ENCODE data around the gene TMUB2. TPM values are rescaled to one million over a fixed set of nuclear protein-coding genes. Genes with fewer than 3 reads are reported as not detected.
A peak's percentile ranks its signal among the peaks of the same experiment; 100 is the strongest.

TMUB2 gene
- total and polyA plus RNA-seq, 2 donors (not counting 1 experiment from before 2014, with no cell fraction given): 37.3 to 45.4 TPM

- TF ChIP-seq EZH2 (IDR thresholded peaks at IDR 0.05; ENCODE audit: low read length, missing control alignments) (no peak), CTCF (conservative IDR thresholded peaks at IDR 0.05 in 1 of 2, IDR thresholded peaks at IDR 0.05 in 1 of 2; ENCODE audit: low read depth in 1 of 2, low read length in 2 of 2) (no peak)
- Histone ChIP-seq H3K27ac (ENCODE audit: insufficient read depth, low read length) (no peak overlapping the region), H3K9ac (ENCODE audit: insufficient read depth, low read length) (no peak overlapping the region), H3K9me3 (ENCODE audit: control insufficient read depth, insufficient read depth, low read depth, low read length) (no peaks in the 10 kb centered on the region), H3K4me3 (replicated peaks in 1 of 4; ENCODE audit: control extremely low read depth in 1 of 4, insufficient read depth in 1 of 4, low read depth in 3 of 4, low read length in 4 of 4) (no peak overlapping the region), H3K27me3 (ENCODE audit: control insufficient read depth, insufficient read depth, low read length) (no peaks in the 10 kb centered on the region), H3K36me3 (ENCODE audit: control insufficient read depth, insufficient read depth, low read length) (no peaks in the 10 kb centered on the region), H3K79me2 (ENCODE audit: control insufficient read depth, insufficient read depth, low read length) (peaks cover 11% of the 10 kb centered on the region), H2AFZ (ENCODE audit: low read length) (no peak overlapping the region), H3K4me1 (ENCODE audit: control insufficient read depth, extremely low read depth, insufficient read depth, low read length) (peaks cover 12% of the 10 kb centered on the region), H3K4me2 (ENCODE audit: extremely low read depth, insufficient read depth, low read length) (peak overlapping the region; percentile 6), H4K20me1 (ENCODE audit: control insufficient read depth, extremely low read depth, insufficient read depth, low read length) (no peaks in the 10 kb centered on the region)
- DNase-seq (ENCODE audit: low read depth in 2 of 2): peak; percentile 66 to 89
These were observed 36.8 kb downstream of the TMUB2 start for GRCh38 chr17:44223541-44224071.

- Histone ChIP-seq H3K4me3 (replicated peaks in 1 of 4; ENCODE audit: control extremely low read depth in 1 of 4, insufficient read depth in 1 of 4, low read depth in 3 of 4, low read length in 4 of 4) (no peak overlapping the region), H3K4me2 (ENCODE audit: extremely low read depth, insufficient read depth, low read length) (no peak overlapping the region), H3K9me3 (ENCODE audit: control insufficient read depth, insufficient read depth, low read depth, low read length) (no peaks in the 10 kb centered on the region), H3K79me2 (ENCODE audit: control insufficient read depth, insufficient read depth, low read length) (no peaks in the 10 kb centered on the region), H3K27ac (ENCODE audit: insufficient read depth, low read length) (no peak overlapping the region), H3K36me3 (ENCODE audit: control insufficient read depth, insufficient read depth, low read length) (no peaks in the 10 kb centered on the region), H3K4me1 (ENCODE audit: control insufficient read depth, extremely low read depth, insufficient read depth, low read length) (no peaks in the 10 kb centered on the region), H2AFZ (ENCODE audit: low read length) (no peak overlapping the region), H3K9ac (ENCODE audit: insufficient read depth, low read length) (no peak overlapping the region), H4K20me1 (ENCODE audit: control insufficient read depth, extremely low read depth, insufficient read depth, low read length) (no peaks in the 10 kb centered on the region), H3K27me3 (ENCODE audit: control insufficient read depth, insufficient read depth, low read length) (no peaks in the 10 kb centered on the region)
- no peak for DNase-seq (ENCODE audit: low read depth in 2 of 2)
- no peak for TF ChIP-seq CTCF (conservative IDR thresholded peaks at IDR 0.05 in 1 of 2, IDR thresholded peaks at IDR 0.05 in 1 of 2; ENCODE audit: low read depth in 1 of 2, low read length in 2 of 2)
- TF ChIP-seq EZH2 (IDR thresholded peaks at IDR 0.05; ENCODE audit: low read length, missing control alignments): no peak
These were observed 42.3 kb downstream of the TMUB2 start for GRCh38 chr17:44229090-44229489.

GRCh38 chr17:44230140-44230539 lies 43.4 kb downstream of the TMUB2 start:
- H3K9me3 ChIP-seq (ENCODE audit: control insufficient read depth, insufficient read depth, low read depth, low read length): no peaks in the 10 kb centered on the region
- H4K20me1 ChIP-seq (ENCODE audit: control insufficient read depth, extremely low read depth, insufficient read depth, low read length): no peaks in the 10 kb centered on the region
- H3K27me3 ChIP-seq (ENCODE audit: control insufficient read depth, insufficient read depth, low read length): no peaks in the 10 kb centered on the region
- no peak overlapping the region for H3K27ac ChIP-seq (ENCODE audit: insufficient read depth, low read length)
- no peak overlapping the region for H3K4me3 ChIP-seq (replicated peaks in 1 of 4; ENCODE audit: control extremely low read depth in 1 of 4, insufficient read depth in 1 of 4, low read depth in 3 of 4, low read length in 4 of 4)
- no peak overlapping the region for H3K4me2 ChIP-seq (ENCODE audit: extremely low read depth, insufficient read depth, low read length)
- no peaks in the 10 kb centered on the region for H3K79me2 ChIP-seq (ENCODE audit: control insufficient read depth, insufficient read depth, low read length)
- H2AFZ ChIP-seq (ENCODE audit: low read length): no peak overlapping the region
- H3K4me1 ChIP-seq (ENCODE audit: control insufficient read depth, extremely low read depth, insufficient read depth, low read length): no peaks in the 10 kb centered on the region
- no peak for DNase-seq (ENCODE audit: low read depth in 2 of 2)
- no peak overlapping the region for H3K9ac ChIP-seq (ENCODE audit: insufficient read depth, low read length)
- no peak for TF ChIP-seq CTCF (conservative IDR thresholded peaks at IDR 0.05 in 1 of 2, IDR thresholded peaks at IDR 0.05 in 1 of 2; ENCODE audit: low read depth in 1 of 2, low read length in 2 of 2)
- TF ChIP-seq EZH2 (IDR thresholded peaks at IDR 0.05; ENCODE audit: low read length, missing control alignments): no peak
- no peaks in the 10 kb centered on the region for H3K36me3 ChIP-seq (ENCODE audit: control insufficient read depth, insufficient read depth, low read length)

All from fibroblast of lung (primary cell).